Stimulated activated CD8-positive, alpha-beta memory T cell treated with anti-CD3 and anti-CD28 coated beads, Interleukin-12 subunit alpha, Interleukin-12 subunit beta, amount 100 ng/mL, for 24 hours (primary cell): ENCODE data around the gene ZNF426.

Experiments used
- DNase-seq: peaks from one replicate; pipeline ENCODE4 v3.0.0-alpha.2; 2020; ENCODE audit errors: extremely low read depth

ZNF426 gene

GRCh38 chr19:9498183-9498902 is 40.1 kb downstream of the ZNF426 start, which contains the start of gene ZNF560:
ZNF560 (minus strand) TSS chr19:9498616; CDS start chr19:9475313, 23,303 bp downstream.
- DNase-seq: no peak

DNA sequence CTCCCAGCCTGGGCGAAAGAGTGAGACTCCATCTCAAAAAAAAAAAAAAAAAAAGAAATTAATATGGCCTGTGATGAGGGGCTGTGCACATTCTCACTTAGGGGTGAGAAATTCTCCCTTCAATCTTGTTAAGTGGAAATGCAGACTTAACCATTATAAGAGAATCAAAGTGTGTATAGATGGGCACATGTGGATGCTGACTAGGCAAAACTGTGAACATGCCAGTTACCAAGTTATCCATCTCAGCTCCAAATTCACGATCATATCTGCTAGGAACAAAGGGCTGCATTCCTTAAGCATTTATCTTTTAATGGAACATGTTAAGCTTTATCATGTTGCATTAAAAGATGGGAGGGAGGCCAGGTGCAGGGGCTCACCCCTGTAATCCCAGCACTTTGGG is 44.3 kb downstream of the ZNF426 start:
- DNase-seq: no peak

- no peak for DNase-seq
These were observed 51.4 kb downstream of the ZNF426 start for GRCh38 chr19:9487016-9487415.

GRCh38 chr19:9485140-9485539 is 53.3 kb downstream of the ZNF426 start:
- no peak for DNase-seq

GRCh38 chr19:9474975-9475374 is 63.5 kb downstream of the ZNF426 start:
- DNase-seq: no peak
